Peyer's patch (tissue), 4 donors: Measurements from ENCODE around the gene GMCL2. TPM values are rescaled to one million over a fixed set of nuclear protein-coding genes. Genes with fewer than 3 reads are reported as not detected.

Experiments used
- DNase-seq, 3 donors: peaks; one replicate each; pipeline ENCODE4 v3.0.0-alpha.2; 2017 to 2019
- H3K27ac ChIP-seq, 4 donors: fragments of 200-600 bp; sonication (generic); one replicate each; pipeline ENCODE4 v1.5.1; 2016 to 2019
- H3K27me3 ChIP-seq, 2 donors: fragments of 200-600 bp; sonication (generic); one replicate each; pipeline ENCODE4 v1.5.1; 2019
- H3K36me3 ChIP-seq, 3 donors: fragments of 200-600 bp; sonication (generic); one replicate each; pipeline ENCODE4 v1.5.1; 2016 to 2019
- H3K4me1 ChIP-seq, 4 donors: fragments of 200-600 bp; sonication (generic); one replicate each; pipeline ENCODE4 v1.5.1; 2016 to 2019
- H3K4me3 ChIP-seq, 4 donors: fragments of 200-600 bp; sonication (generic); 1 replicate in 3 of 4; 2 replicates in 1 of 4; pipeline ENCODE4 v1.5.1; 2016 to 2019; ENCODE audit warnings: mild to moderate bottlenecking in 1 of 4
- H3K9me3 ChIP-seq, 4 donors: fragments of 200-600 bp; sonication (generic); one replicate each; pipeline ENCODE4 v1.5.1; 2016 to 2019; ENCODE audit warnings: mild to moderate bottlenecking in 1 of 4
- CTCF ChIP-seq, 6 experiments: fragments of 450-650 bp in 4 of 6; fragments of 200-600 bp in 2 of 6; sonication (generic) in 1 of 6; IDR thresholded peaks; one replicate each; pipeline ENCODE4 v1.5.1; 2017 to 2019; ENCODE audit warnings: antibody characterized with exemption in 6 of 6, mild to moderate bottlenecking in 3 of 6, moderate library complexity in 1 of 6
- POLR2A ChIP-seq, 2 donors: fragments of 450-650 bp; IDR thresholded peaks; one replicate each; pipeline ENCODE4 v1.5.1; 2017; ENCODE audit warnings: antibody characterized with exemption in 2 of 2, mild to moderate bottlenecking in 2 of 2, moderate library complexity in 2 of 2
- total RNA-seq, 4 donors: library from RNA; depleted of rRNA; stranded (reverse); fragments of >200 nt; gene quantifications; one replicate each; pipeline ENCODE4 v1.1.0, GENCODE V29; 2016

GMCL2 gene
- total RNA-seq = not detected

GRCh38 chr5:178187014-178187413, at the start of gene GMCL2:
Gene GMCL2, minus strand, starts transcription at chr5:178187371. Its CDS starts 72 bp downstream, at chr5:178187299.
- TF ChIP-seq CTCF (IDR thresholded peaks at IDR 0.05) = no peak
- no peak for TF ChIP-seq POLR2A (IDR thresholded peaks at IDR 0.05)

GRCh38 chr5:178236679-178237078, 49.5 kb upstream of the GMCL2 start:
- no peak for DNase-seq
- Histone ChIP-seq H3K4me3 (no peak overlapping the region), H3K27me3 (no peaks in the 10 kb centered on the region), H3K36me3 (no peaks in the 10 kb centered on the region), H3K4me1 (peaks cover 5 to 48% (median 27%) of the 10 kb centered on the region in 4 donors), H3K9me3 (no peaks in the 10 kb centered on the region), H3K27ac (peak overlapping the region in 2 of 4 donors; percentile 50 to 69)
- no peak for TF ChIP-seq CTCF (IDR thresholded peaks at IDR 0.05)
- TF ChIP-seq POLR2A (IDR thresholded peaks at IDR 0.05) = no peak

More at GRCh38 chr5:178187014-178187413, at the start of gene GMCL2:
- Histone ChIP-seq H3K27ac (no peak within 1 kb of the TSS), H3K9me3 (no peaks in the 10 kb centered on the region), H3K27me3 (no peaks in the 10 kb centered on the region), H3K4me3 (no peak within 1 kb of the TSS), H3K36me3 (no peaks in the 10 kb centered on the region), H3K4me1 (no peaks in the 10 kb centered on the region)
- peak in 1 of 3 donors; percentile 2 for DNase-seq

GRCh38 chr5:178236126-178236525, 49.0 kb upstream of the GMCL2 start:
- H3K4me3 ChIP-seq = no peak overlapping the region
- H3K27me3 ChIP-seq = no peaks in the 10 kb centered on the region
- no peaks in the 10 kb centered on the region for H3K36me3 ChIP-seq
- no peaks in the 10 kb centered on the region for H3K9me3 ChIP-seq
- H3K4me1 ChIP-seq = peaks cover 5 to 53% (median 32%) of the 10 kb centered on the region in 4 donors
- peak overlapping the region in 1 of 4 donors; percentile 69 for H3K27ac ChIP-seq
- DNase-seq = no peak
- no peak for TF ChIP-seq POLR2A (IDR thresholded peaks at IDR 0.05)
- TF ChIP-seq CTCF (IDR thresholded peaks at IDR 0.05) = no peak

DNA sequence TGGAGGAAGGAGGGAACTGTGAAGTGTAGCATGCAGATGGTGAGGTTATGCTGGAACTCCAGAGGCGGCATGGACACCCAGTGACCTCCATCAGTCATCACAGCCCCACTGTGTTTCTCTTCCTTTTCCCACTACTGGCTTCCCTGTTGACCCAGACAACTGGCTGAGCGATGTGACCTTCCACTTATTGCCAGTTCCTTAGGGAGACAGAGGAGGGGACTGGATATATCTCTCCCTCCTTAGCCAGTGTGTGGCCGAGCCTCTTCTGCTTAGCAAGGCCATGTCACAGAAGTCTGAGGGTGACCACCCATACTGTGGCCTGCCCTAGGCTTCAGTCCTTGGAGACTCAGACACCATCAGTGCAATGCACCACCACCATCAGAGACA, 48.4 kb upstream of the GMCL2 start:
- H3K4me1 ChIP-seq = peaks cover 5 to 59% (median 34%) of the 10 kb centered on the region in 4 donors
- no peak for DNase-seq
- TF ChIP-seq CTCF (IDR thresholded peaks at IDR 0.05) (no peak), POLR2A (IDR thresholded peaks at IDR 0.05) (no peak)
- H3K4me3 ChIP-seq = no peak overlapping the region
- H3K36me3 ChIP-seq = peaks cover 0 to 4% (median 0%) of the 10 kb centered on the region in 3 donors
- H3K9me3 ChIP-seq = no peaks in the 10 kb centered on the region
- H3K27ac ChIP-seq = no peak overlapping the region
- no peaks in the 10 kb centered on the region for H3K27me3 ChIP-seq

GRCh38 chr5:178234750-178235587, 47.8 kb upstream of the GMCL2 start:
- no peak overlapping the region for H3K4me3 ChIP-seq
- H3K9me3 ChIP-seq = no peaks in the 10 kb centered on the region
- TF ChIP-seq CTCF (IDR thresholded peaks at IDR 0.05) (peak; percentile 39 to 73 (median 66)), POLR2A (IDR thresholded peaks at IDR 0.05) (no peak)
- H3K27me3 ChIP-seq = no peaks in the 10 kb centered on the region
- H3K36me3 ChIP-seq = peaks cover 0 to 10% (median 0%) of the 10 kb centered on the region in 3 donors
- peak; percentile 79 to 92 (median 81) for DNase-seq
- H3K4me1 ChIP-seq = peaks cover 5 to 60% (median 34%) of the 10 kb centered on the region in 4 donors
- peak overlapping the region in 1 of 4 donors; percentile 47 for H3K27ac ChIP-seq
